HFFc6 (cell line): ENCODE data around the gene ZNF544. TPM values are rescaled to one million over a fixed set of nuclear protein-coding genes. Genes with fewer than 3 reads are reported as not detected.

Source experiments
- DNase-seq: peaks from one replicate; pipeline ENCODE4 v3.0.0-alpha.2; 2018
- H3K27ac Mint-ChIP-seq: 2 replicates; pipeline ENCODE4 v1.8.0; 2020; ENCODE audit warnings: mild to moderate bottlenecking, mixed read lengths
- H3K27me3 Mint-ChIP-seq: 2 replicates; pipeline ENCODE4 v1.8.0; 2021; ENCODE audit warnings: mild to moderate bottlenecking, moderate library complexity, mixed read lengths; ENCODE audit not compliant: insufficient read depth
- H3K36me3 Mint-ChIP-seq: 2 replicates; pipeline ENCODE4 v1.8.0; 2021; ENCODE audit warnings: low read depth, mixed read lengths
- H3K4me1 Mint-ChIP-seq: 2 replicates; pipeline ENCODE4 v1.8.0; 2020; ENCODE audit warnings: low read depth, mixed read lengths
- H3K4me3 Mint-ChIP-seq: 2 replicates; pipeline ENCODE4 v1.8.0; 2020; ENCODE audit warnings: mild to moderate bottlenecking, moderate library complexity, mixed read lengths
- H3K9me3 Mint-ChIP-seq: 2 replicates; pipeline ENCODE4 v1.8.0; 2020; ENCODE audit warnings: mild to moderate bottlenecking, mixed read lengths
- total RNA-seq, 6 experiments: library from RNA; stranded (reverse); fragmentation: NEBNext Ultra II Directional; extraction: Animal tissue kit (Norgen Biotek cat#: 25700); gene quantifications; 2 replicates in 1 of 6; 3 replicates in 5 of 6; pipeline ENCODE4 v1.2.3, GENCODE V29; 2021
- TF ChIP-seq, protein P1 (sequence below): fragments of 200-600 bp; sonication (generic); IDR thresholded peaks from 2 replicates; pipeline ENCODE4 v1.5.0; 2021; ENCODE audit warnings: antibody characterized with exemption, mild to moderate bottlenecking

The ZNF544 gene
- total RNA-seq, 6 experiments from 2014 or later: 26.5 to 32.5 (median 29.9) TPM

- peaks cover 2% of the 10 kb centered on the region; the same call in 1 of the 2 replicates for H3K27me3 Mint-ChIP-seq
- peaks cover 91% of the 10 kb centered on the region for H3K36me3 Mint-ChIP-seq
- DNase-seq: no peak
- TF ChIP-seq, protein P1, sequence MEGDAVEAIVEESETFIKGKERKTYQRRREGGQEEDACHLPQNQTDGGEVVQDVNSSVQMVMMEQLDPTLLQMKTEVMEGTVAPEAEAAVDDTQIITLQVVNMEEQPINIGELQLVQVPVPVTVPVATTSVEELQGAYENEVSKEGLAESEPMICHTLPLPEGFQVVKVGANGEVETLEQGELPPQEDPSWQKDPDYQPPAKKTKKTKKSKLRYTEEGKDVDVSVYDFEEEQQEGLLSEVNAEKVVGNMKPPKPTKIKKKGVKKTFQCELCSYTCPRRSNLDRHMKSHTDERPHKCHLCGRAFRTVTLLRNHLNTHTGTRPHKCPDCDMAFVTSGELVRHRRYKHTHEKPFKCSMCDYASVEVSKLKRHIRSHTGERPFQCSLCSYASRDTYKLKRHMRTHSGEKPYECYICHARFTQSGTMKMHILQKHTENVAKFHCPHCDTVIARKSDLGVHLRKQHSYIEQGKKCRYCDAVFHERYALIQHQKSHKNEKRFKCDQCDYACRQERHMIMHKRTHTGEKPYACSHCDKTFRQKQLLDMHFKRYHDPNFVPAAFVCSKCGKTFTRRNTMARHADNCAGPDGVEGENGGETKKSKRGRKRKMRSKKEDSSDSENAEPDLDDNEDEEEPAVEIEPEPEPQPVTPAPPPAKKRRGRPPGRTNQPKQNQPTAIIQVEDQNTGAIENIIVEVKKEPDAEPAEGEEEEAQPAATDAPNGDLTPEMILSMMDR: no peak
- H3K4me1 Mint-ChIP-seq: no peaks in the 10 kb centered on the region
- H3K27ac Mint-ChIP-seq: no peak overlapping the region
- H3K4me3 Mint-ChIP-seq: no peak overlapping the region
- peaks cover 78% of the 10 kb centered on the region for H3K9me3 Mint-ChIP-seq
Observed at GRCh38 chr19:58296104-58296503, 67.4 kb downstream of the ZNF544 start.

GRCh38 chr19:58300620-58301019 lies 71.9 kb downstream of the ZNF544 start:
- TF ChIP-seq, protein P1: no peak
- no peak for DNase-seq
- peaks cover 75% of the 10 kb centered on the region for H3K36me3 Mint-ChIP-seq
- peaks cover 3% of the 10 kb centered on the region for H3K27me3 Mint-ChIP-seq
- peaks cover 38% of the 10 kb centered on the region for H3K9me3 Mint-ChIP-seq
- no peak overlapping the region for H3K27ac Mint-ChIP-seq
- no peak overlapping the region for H3K4me3 Mint-ChIP-seq
- H3K4me1 Mint-ChIP-seq: peaks cover 15% of the 10 kb centered on the region

DNA sequence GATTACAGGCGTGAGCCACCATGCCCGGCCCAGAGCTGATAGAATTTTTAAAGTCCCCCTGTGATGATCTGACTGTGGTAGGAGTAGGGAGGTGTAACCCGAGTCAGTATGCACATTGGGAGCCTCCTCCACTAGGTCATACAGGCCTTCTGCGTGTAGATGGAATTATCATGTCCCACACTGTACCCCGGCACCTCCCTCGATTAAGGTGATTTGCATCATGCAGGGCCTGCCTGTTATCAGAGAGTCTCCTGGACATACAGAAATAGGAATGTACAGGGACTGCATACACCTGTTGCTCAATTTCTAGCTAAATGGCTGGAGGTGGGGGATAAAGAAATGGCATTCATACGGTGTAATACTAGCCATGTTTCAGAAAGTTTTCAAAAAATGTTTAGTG lies 75.5 kb downstream of the ZNF544 start:
- TF ChIP-seq, protein P1: no peak
- H3K27ac Mint-ChIP-seq: peak overlapping the region; percentile 96; the same call in 1 of the 2 replicates
- no peak for DNase-seq
- H3K4me3 Mint-ChIP-seq: peak overlapping the region; percentile 97
- peaks cover 24% of the 10 kb centered on the region for H3K4me1 Mint-ChIP-seq
- peaks cover 72% of the 10 kb centered on the region for H3K36me3 Mint-ChIP-seq
- H3K9me3 Mint-ChIP-seq: peaks cover 17% of the 10 kb centered on the region
- peaks cover 3% of the 10 kb centered on the region for H3K27me3 Mint-ChIP-seq

GRCh38 chr19:58304748-58305064 lies 76.0 kb downstream of the ZNF544 start:
- no peak for DNase-seq
- Mint-ChIP-seq H3K4me3 (peak overlapping the region; percentile 97), H3K9me3 (peaks cover 20% of the 10 kb centered on the region), H3K27me3 (peaks cover 3% of the 10 kb centered on the region), H3K27ac (peak overlapping the region; percentile 96), H3K4me1 (peaks cover 24% of the 10 kb centered on the region), H3K36me3 (peaks cover 74% of the 10 kb centered on the region)
- TF ChIP-seq, protein P1: no peak

DNA sequence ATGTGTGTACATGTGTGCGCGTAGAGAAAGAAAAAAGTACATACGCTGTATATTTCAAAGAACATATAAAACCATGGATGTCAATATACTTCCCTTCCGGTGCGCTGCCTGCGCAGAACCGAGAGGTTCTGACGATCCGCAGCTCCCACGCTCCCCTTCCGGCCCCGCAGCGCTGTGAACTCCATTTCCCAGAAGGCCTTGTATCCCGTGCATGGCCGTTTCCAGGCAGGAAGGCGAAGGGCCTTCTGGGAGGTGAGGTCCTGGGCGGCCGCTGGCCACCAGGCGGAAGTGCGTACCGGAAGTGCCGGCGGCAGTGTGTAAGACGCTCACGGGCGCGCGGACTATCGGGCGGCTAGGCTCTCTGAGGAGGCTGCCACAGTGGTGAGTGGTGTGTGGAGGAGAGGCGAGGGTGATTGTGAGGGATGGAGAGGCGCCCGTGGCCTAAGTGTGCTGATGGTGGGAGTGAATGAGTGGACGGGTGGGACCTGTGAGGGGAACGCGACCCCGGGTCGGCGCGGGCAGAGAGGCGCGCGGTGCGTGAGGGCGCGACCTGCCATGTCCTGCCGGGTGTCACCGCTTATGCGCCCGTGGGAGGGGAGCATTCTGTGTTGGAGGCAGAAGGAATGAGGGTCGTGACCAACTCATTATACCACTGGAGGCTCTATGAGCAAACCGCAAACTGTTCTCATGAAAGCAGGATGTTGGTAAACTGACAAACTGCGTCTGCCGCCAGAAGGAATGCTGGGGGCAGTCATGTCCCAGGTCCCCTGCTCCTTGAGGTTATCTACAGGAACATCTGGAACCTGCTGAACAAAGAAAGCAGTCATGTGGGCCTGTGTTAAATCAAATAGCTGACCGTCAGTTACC lies 76.6 kb downstream of the ZNF544 start, which contains the start of gene ERVK3-1:
Gene ERVK3-1 (plus strand): TSS at position 313 of the 867 bp plus-strand sequence. CDS start 6,792 bp downstream, outside the sequence.
- Mint-ChIP-seq H3K27ac (peak within 1 kb of the TSS; percentile 96), H3K36me3 (peaks cover 74% of the 10 kb centered on the region), H3K9me3 (peaks cover 15% of the 10 kb centered on the region), H3K27me3 (peaks cover 3% of the 10 kb centered on the region), H3K4me1 (peaks cover 24% of the 10 kb centered on the region), H3K4me3 (peak within 1 kb of the TSS; percentile 97)
- TF ChIP-seq, protein P1: peak; percentile 44
- peak; percentile 97 for DNase-seq
